SK-N-SH (cell line): ENCODE results near the gene SLC27A4. TPM values are rescaled to one million over a fixed set of nuclear protein-coding genes. Genes with fewer than 3 reads are reported as not detected.

ENCODE experiments used
- CTCF ChIA-PET: fragments of 300-600, 350-600 bp; formaldehyde crosslinking; extraction: SDS; loops from one replicate; lab custom pipeline; 2021; lab: Yijun Ruan, JAX
- POLR2A ChIA-PET: fragments of 350-600 bp; sonication (Branson Sonifier 250); formaldehyde crosslinking; extraction: SDS; loops from one replicate; lab custom pipeline; 2020; ENCODE audit warnings: antibody characterized with exemption, inconsistent platforms; lab: Yijun Ruan, JAX
- DNase-seq: peaks from one replicate; pipeline ENCODE4 v3.0.0; 2012
- H2AFZ ChIP-seq: fragments of 200-600 bp; sonication (generic); 2 replicates; pipeline ENCODE4 v1.8.1; 2016; ENCODE audit warnings: antibody characterized with exemption, mild to moderate bottlenecking, low read depth
- H3F3A ChIP-seq: fragments of 200-600 bp; sonication (generic); replicated peaks from 2 replicates; pipeline ENCODE3; 2016; ENCODE audit warnings: antibody characterized with exemption, mild to moderate bottlenecking; ENCODE audit not compliant: insufficient read depth
- H3K27ac ChIP-seq, 2 experiments: fragments of 200-500 bp in 1 of 2; fragments of 200-600 bp in 1 of 2; sonication (Bioruptor generic) in 1 of 2; sonication (generic), shearing (Covaris generic) in 1 of 2; 2 replicates each; pipeline versions ENCODE4 v1.5.1 to v1.6.1; 2014 to 2016; ENCODE audit warnings: low read depth in 2 of 2, inconsistent platforms in 1 of 2, low read length in 1 of 2, mild to moderate bottlenecking in 1 of 2, mixed read lengths in 1 of 2
- H3K27me3 ChIP-seq: fragments of 200-600 bp; sonication (generic), shearing (Covaris generic); 2 replicates; pipeline ENCODE4 v1.6.1; 2016; ENCODE audit warnings: mixed run types; ENCODE audit not compliant: insufficient read depth
- H3K36me3 ChIP-seq, 2 experiments: fragments of 200-500 bp in 1 of 2; fragments of 200-600 bp in 1 of 2; sonication (Bioruptor generic) in 1 of 2; sonication (generic) in 1 of 2; replicated peaks in 1 of 2; 2 replicates each; pipeline versions ENCODE3 to v1.5.1; 2014 to 2016; ENCODE audit warnings: low read length in 1 of 2, mild to moderate bottlenecking in 1 of 2; ENCODE audit not compliant: insufficient read depth in 2 of 2, control insufficient read depth in 1 of 2
- H3K4me1 ChIP-seq, 2 experiments: fragments of 200-500 bp in 1 of 2; fragments of 200-600 bp in 1 of 2; sonication (Bioruptor generic) in 1 of 2; sonication (generic), shearing (Covaris generic) in 1 of 2; 2 replicates each; pipeline versions ENCODE4 v1.5.1 to v1.6.1; 2014 to 2016; ENCODE audit warnings: low read depth in 1 of 2, low read length in 1 of 2, mixed run types in 1 of 2; ENCODE audit not compliant: insufficient read depth in 2 of 2, control insufficient read depth in 1 of 2
- H3K4me2 ChIP-seq: fragments of 200-600 bp; sonication (generic), shearing (Covaris generic); 2 replicates; pipeline ENCODE4 v1.6.1; 2017; ENCODE audit warnings: mixed run types
- H3K4me3 ChIP-seq, 2 experiments: fragments of 200-500 bp in 1 of 2; fragments of 200-600 bp in 1 of 2; sonication (Bioruptor generic) in 1 of 2; sonication (generic), shearing (Covaris generic) in 1 of 2; 2 replicates each; pipeline versions ENCODE4 v1.5.1 to v1.8.1; 2014 to 2016; ENCODE audit warnings: low read depth in 2 of 2, inconsistent platforms in 1 of 2, low read length in 1 of 2, mild to moderate bottlenecking in 1 of 2, mixed read lengths in 1 of 2, moderate library complexity in 1 of 2
- H3K79me2 ChIP-seq: fragments of 200-600 bp; sonication (generic); 2 replicates; pipeline ENCODE4 v1.8.1; 2017; ENCODE audit warnings: mild to moderate bottlenecking; ENCODE audit not compliant: insufficient read depth
- H3K9ac ChIP-seq: fragments of 200-600 bp; sonication (generic); 2 replicates; pipeline ENCODE4 v1.6.1; 2017; ENCODE audit warnings: mixed run types
- H3K9me2 ChIP-seq: fragments of 200-600 bp; sonication (generic); 2 replicates; pipeline ENCODE4 v1.6.1; 2017; ENCODE audit warnings: mixed run types
- H3K9me3 ChIP-seq: fragments of 200-600 bp; sonication (generic); 2 replicates; pipeline ENCODE4 v1.6.1; 2017; ENCODE audit warnings: mixed run types, mild to moderate bottlenecking, moderate library complexity
- H4K20me1 ChIP-seq: fragments of 200-600 bp; sonication (generic); 2 replicates; pipeline ENCODE4 v1.6.1; 2017; ENCODE audit warnings: mild to moderate bottlenecking, mixed run types; ENCODE audit not compliant: insufficient read depth
- FOSL2 ChIP-seq: IDR thresholded peaks from 2 replicates; pipeline ENCODE4 v1.4.0; 2012; ENCODE audit warnings: low read depth, mild to moderate bottlenecking, moderate library complexity, borderline replicate concordance
- MXI1 ChIP-seq: IDR thresholded peaks from 2 replicates; pipeline ENCODE4 v1.6.1; 2012; ENCODE audit warnings: mild to moderate bottlenecking, low read depth, low read length, improper control_type of control experiment
- NFIC ChIP-seq: IDR thresholded peaks from 2 replicates; pipeline ENCODE4 v1.4.0; 2012; ENCODE audit warnings: borderline replicate concordance
- POLR2AphosphoS5 ChIP-seq: IDR thresholded peaks from 2 replicates; pipeline ENCODE4 v1.6.1; 2012; ENCODE audit warnings: low read depth, low read length
- RAD21 ChIP-seq: IDR thresholded peaks from 2 replicates; pipeline ENCODE4 v1.6.1; 2012; ENCODE audit warnings: mild to moderate bottlenecking, low read length
- SIN3A ChIP-seq: IDR thresholded peaks from 2 replicates; pipeline ENCODE4 v1.6.1; 2012; ENCODE audit warnings: low read depth, mild to moderate bottlenecking, low read length, moderate library complexity, borderline replicate concordance
- SMC3 ChIP-seq: IDR thresholded peaks from 2 replicates; pipeline ENCODE4 v1.6.1; 2012; ENCODE audit warnings: low read depth, low read length, improper control_type of control experiment
- WGBS: methylation state at CpG from one replicate; pipeline ENCODE4 v1.1.6; 2017; ENCODE audit warnings: low lambda C conversion rate; 5-methylcytosine and 5-hydroxymethylcytosine counted together
- polyA plus RNA-seq, 3 experiments: library from polyadenylated mRNA; depleted of rRNA; stranded (reverse); fragments of >200 nt; gene quantifications; 2 replicates each; pipeline ENCODE4 v1.2.3, GENCODE V29; 2012
- TF ChIP-seq, protein P1 (sequence below): fragments of 200-600 bp; sonication (generic); IDR thresholded peaks from 2 replicates; pipeline ENCODE4 v1.6.1; 2017; ENCODE audit warnings: antibody characterized with exemption, mild to moderate bottlenecking, moderate library complexity
- TF ChIP-seq, protein P2 (sequence below): IDR thresholded peaks from 2 replicates; pipeline ENCODE4 v1.4.0; 2012; ENCODE audit warnings: low read depth
- TF ChIP-seq, protein P3 (sequence below): fragments of 150-350 bp; IDR thresholded peaks from 2 replicates; pipeline ENCODE4 v1.6.1; 2016; ENCODE audit warnings: mild to moderate bottlenecking, low read depth, low read length

The SLC27A4 gene
- polyA plus RNA-seq, 1 of the 3 experiments (the other 2 are of a cell fraction) = 24.1 TPM

DNA sequence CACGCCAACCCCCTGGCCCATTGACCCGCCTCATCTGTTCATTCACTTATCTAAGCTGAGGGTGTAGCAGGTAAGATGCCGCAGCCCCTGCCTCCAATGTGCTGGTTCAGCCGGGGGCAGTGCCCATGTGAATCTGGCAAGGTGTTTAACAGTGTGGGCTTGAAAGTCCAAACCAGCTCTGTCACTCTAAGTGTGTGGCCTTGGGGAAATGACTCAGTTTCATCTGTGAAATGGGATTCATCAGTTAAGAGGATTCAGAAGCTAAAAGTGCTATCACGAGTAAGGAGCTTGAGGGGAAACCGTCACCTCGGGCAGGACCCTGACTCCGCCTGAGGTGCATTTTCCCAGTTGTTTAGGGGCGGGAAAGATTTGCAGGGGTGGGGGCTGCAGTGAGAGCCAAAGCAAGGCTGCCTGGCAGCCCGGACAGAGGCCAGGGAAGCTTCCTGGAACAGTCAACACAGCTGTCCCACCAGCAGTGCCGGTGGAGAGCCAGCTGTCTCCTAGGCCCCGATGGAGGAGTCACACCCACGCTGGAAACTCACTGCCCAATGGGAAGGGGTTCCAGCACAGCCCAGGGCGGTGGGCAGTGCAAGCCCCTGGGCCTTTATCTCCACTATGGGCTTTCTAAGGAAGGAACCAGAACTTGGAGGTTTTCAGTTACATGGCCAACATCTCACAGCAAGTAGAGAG, 21.1 kb downstream of the SLC27A4 start:
- Histone ChIP-seq H3K4me3 (peak overlapping the region in 1 of 2 experiments; percentile 58; a peak in 2 of 4 replicates), H3K27ac (peak overlapping the region; percentile 9 to 29; a peak in 2 of 4 replicates)
- POLR2A ChIA-PET = interaction anchor here (1.1 to 2.7 kb wide), 3 partner anchors 10 to 59 kb away, joined by 3 to 11 read pairs (median 7); partner anchors contain the start of genes CERCAM and URM1

DNA sequence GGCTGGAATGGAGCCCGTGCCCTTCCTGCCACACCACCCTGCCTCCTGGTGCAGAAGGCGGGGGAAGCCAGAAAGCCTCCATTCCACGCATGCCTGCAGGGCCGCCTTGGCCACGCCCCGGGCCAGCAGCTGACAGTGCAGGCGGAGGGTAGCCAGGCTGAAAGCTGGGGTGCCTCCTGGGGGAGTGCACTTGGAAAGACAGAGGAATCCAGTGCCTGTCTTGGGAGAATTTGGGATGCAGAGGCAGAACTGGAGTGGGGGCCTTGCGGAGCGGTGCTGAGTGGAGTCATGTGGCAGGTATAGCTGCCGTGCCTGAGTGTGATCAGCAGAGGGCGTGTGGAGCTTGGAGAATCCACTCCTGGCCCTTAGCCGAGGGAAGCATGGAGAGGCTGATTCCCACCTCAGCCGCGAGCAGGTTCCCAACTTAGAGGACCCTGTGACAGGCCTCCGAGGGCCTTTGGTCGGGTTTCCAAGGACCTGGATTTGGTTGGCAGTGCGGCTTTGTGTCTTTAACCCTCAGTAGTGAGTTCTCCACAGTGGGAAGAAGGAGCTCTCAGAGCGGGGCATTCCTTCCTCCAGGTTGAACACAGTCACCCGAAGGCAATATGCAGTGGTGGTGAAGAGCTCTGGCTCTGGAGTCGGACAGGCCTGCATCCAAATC, 21.8 kb downstream of the SLC27A4 start:
- H3K9me2 ChIP-seq = no peaks in the 10 kb centered on the region
- peak overlapping the region; percentile 87 for H3K4me2 ChIP-seq
- H3K27me3 ChIP-seq = no peaks in the 10 kb centered on the region
- peak overlapping the region; percentile 15; the same call in 1 of the 2 replicates for H3K9ac ChIP-seq
- WGBS = 3% methylated on average over 10 of the region's 20 CpGs
- CTCF ChIA-PET = interaction anchor here (0.6 to 4.1 kb wide), 34 partner anchors 9 to 242 kb away, joined by 3 to 113 read pairs (median 4); partner anchors contain the start of genes CERCAM, ODF2 and URM1
- peak overlapping the region; percentile 29 to 72; a peak in 3 of 4 replicates for H3K27ac ChIP-seq
- TF ChIP-seq MXI1 (peak; percentile 44; the same call in 1 of the 2 replicates), FOSL2 (no peak), RAD21 (peak; percentile 86), POLR2AphosphoS5 (peak; percentile 71; the same call in 1 of the 2 replicates), SMC3 (peak; percentile 82), NFIC (peak; percentile 33; the same call in 1 of the 2 replicates)
- TF ChIP-seq, protein P1, sequence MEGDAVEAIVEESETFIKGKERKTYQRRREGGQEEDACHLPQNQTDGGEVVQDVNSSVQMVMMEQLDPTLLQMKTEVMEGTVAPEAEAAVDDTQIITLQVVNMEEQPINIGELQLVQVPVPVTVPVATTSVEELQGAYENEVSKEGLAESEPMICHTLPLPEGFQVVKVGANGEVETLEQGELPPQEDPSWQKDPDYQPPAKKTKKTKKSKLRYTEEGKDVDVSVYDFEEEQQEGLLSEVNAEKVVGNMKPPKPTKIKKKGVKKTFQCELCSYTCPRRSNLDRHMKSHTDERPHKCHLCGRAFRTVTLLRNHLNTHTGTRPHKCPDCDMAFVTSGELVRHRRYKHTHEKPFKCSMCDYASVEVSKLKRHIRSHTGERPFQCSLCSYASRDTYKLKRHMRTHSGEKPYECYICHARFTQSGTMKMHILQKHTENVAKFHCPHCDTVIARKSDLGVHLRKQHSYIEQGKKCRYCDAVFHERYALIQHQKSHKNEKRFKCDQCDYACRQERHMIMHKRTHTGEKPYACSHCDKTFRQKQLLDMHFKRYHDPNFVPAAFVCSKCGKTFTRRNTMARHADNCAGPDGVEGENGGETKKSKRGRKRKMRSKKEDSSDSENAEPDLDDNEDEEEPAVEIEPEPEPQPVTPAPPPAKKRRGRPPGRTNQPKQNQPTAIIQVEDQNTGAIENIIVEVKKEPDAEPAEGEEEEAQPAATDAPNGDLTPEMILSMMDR = peak; percentile 90
- TF ChIP-seq, protein P2, sequence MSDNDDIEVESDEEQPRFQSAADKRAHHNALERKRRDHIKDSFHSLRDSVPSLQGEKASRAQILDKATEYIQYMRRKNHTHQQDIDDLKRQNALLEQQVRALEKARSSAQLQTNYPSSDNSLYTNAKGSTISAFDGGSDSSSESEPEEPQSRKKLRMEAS = peak; percentile 54; the same call in 1 of the 2 replicates
- TF ChIP-seq, protein P3, sequence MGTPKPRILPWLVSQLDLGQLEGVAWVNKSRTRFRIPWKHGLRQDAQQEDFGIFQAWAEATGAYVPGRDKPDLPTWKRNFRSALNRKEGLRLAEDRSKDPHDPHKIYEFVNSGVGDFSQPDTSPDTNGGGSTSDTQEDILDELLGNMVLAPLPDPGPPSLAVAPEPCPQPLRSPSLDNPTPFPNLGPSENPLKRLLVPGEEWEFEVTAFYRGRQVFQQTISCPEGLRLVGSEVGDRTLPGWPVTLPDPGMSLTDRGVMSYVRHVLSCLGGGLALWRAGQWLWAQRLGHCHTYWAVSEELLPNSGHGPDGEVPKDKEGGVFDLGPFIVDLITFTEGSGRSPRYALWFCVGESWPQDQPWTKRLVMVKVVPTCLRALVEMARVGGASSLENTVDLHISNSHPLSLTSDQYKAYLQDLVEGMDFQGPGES = no peak
- TF ChIP-seq, all 33 proteins: peak for 7
- no peaks in the 10 kb centered on the region for H4K20me1 ChIP-seq
- no peaks in the 10 kb centered on the region for H3K9me3 ChIP-seq
- H3F3A ChIP-seq = peaks cover 12% of the 10 kb centered on the region
- peak overlapping the region; percentile 64; the same call in 1 of the 2 replicates for H2AFZ ChIP-seq
- peak; percentile 92 for DNase-seq
- peak overlapping the region; percentile 43 to 58 for H3K4me3 ChIP-seq
- no peaks in the 10 kb centered on the region for H3K79me2 ChIP-seq
- POLR2A ChIA-PET = interaction anchor here (1.1 to 2.7 kb wide), 3 partner anchors 9 to 58 kb away, joined by 3 to 11 read pairs (median 7); partner anchors contain the start of genes CERCAM and URM1
- no peaks in the 10 kb centered on the region for H3K36me3 ChIP-seq
- H3K4me1 ChIP-seq = peaks cover 7 to 8% of the 10 kb centered on the region in 2 experiments; a peak in 2 of 4 replicates

More for the DNA sequence above, 21.1 kb downstream of the SLC27A4 start:
- no peak for DNase-seq
- WGBS = 73% methylated on average over 9 of the region's 14 CpGs
- Histone ChIP-seq H3K4me2 (peak overlapping the region; percentile 87), H3K9ac (peak overlapping the region; percentile 15; the same call in 1 of the 2 replicates), H3K9me2 (no peaks in the 10 kb centered on the region), H3K9me3 (no peaks in the 10 kb centered on the region), H2AFZ (peak overlapping the region; percentile 64), H3F3A (peaks cover 12% of the 10 kb centered on the region), H4K20me1 (no peaks in the 10 kb centered on the region), H3K36me3 (no peaks in the 10 kb centered on the region), H3K27me3 (no peaks in the 10 kb centered on the region), H3K79me2 (no peaks in the 10 kb centered on the region), H3K4me1 (peaks cover 7 to 8% of the 10 kb centered on the region in 2 experiments; a peak in 2 of 4 replicates)
- no peak for TF ChIP-seq SIN3A
- CTCF ChIA-PET = interaction anchor here (0.8 to 4.1 kb wide), 26 partner anchors 10 to 243 kb away, joined by 3 to 113 read pairs (median 5); partner anchors contain the start of genes CERCAM and URM1
